Neuronal stem cell (in vitro differentiated cells): ENCODE results near the gene RECK.

Experiments
- DNase-seq: peaks from one replicate; pipeline ENCODE4 v3.0.0-alpha.2; 2013; ENCODE audit warnings: low spot score
- H2AFZ ChIP-seq: one replicate; pipeline ENCODE4 v1.6.1; 2013; ENCODE audit warnings: mild to moderate bottlenecking, low read length, inconsistent platforms
- H2AK5ac ChIP-seq: 2 replicates; pipeline ENCODE4 v1.6.1; 2013; ENCODE audit warnings: low read depth, mild to moderate bottlenecking, inconsistent platforms, low read length, moderate library complexity, mixed read lengths
- H2BK120ac ChIP-seq: 2 replicates; pipeline ENCODE4 v1.6.1; 2013; ENCODE audit warnings: low read depth, mild to moderate bottlenecking, inconsistent platforms, low read length, moderate library complexity, mixed read lengths
- H2BK12ac ChIP-seq: one replicate; pipeline ENCODE4 v1.6.1; 2013; ENCODE audit warnings: low read length, inconsistent platforms
- H2BK15ac ChIP-seq: 2 replicates; pipeline ENCODE4 v1.6.1; 2013; ENCODE audit warnings: mild to moderate bottlenecking, low read length, inconsistent platforms, mixed read lengths
- H2BK5ac ChIP-seq: one replicate; pipeline ENCODE4 v1.6.1; 2013; ENCODE audit warnings: inconsistent platforms, mild to moderate bottlenecking, low read length, moderate library complexity
- H3K14ac ChIP-seq: one replicate; pipeline ENCODE4 v1.6.1; 2013; ENCODE audit warnings: low read length, inconsistent platforms
- H3K18ac ChIP-seq: 2 replicates; pipeline ENCODE4 v1.6.1; 2013; ENCODE audit warnings: low read length, inconsistent platforms
- H3K23ac ChIP-seq: 2 replicates; pipeline ENCODE4 v1.6.1; 2013; ENCODE audit warnings: low read depth, mild to moderate bottlenecking, mixed read lengths, low read length, inconsistent platforms; ENCODE audit not compliant: poor library complexity
- H3K27ac ChIP-seq: replicated peaks from 3 replicates; pipeline ENCODE4 v1.5.1; 2013; ENCODE audit warnings: low read length, inconsistent platforms
- H3K27me3 ChIP-seq, 3 experiments: 2 replicates each; pipeline ENCODE4 v1.6.1; 2013; ENCODE audit warnings: low read length in 3 of 3, mild to moderate bottlenecking in 2 of 3, inconsistent platforms in 1 of 3, low read depth in 1 of 3, mixed read lengths in 1 of 3, moderate library complexity in 1 of 3; ENCODE audit not compliant: control insufficient read depth in 3 of 3, insufficient read depth in 3 of 3
- H3K36me3 ChIP-seq, 2 donors: replicated peaks in 1 of 2; 2 replicates each; pipeline ENCODE4 v1.6.1; 2013; ENCODE audit warnings: low read length in 2 of 2; ENCODE audit not compliant: control insufficient read depth in 2 of 2, insufficient read depth in 2 of 2
- H3K4ac ChIP-seq: 2 replicates; pipeline ENCODE4 v1.6.1; 2013; ENCODE audit warnings: inconsistent platforms, mild to moderate bottlenecking, low read length, moderate library complexity
- H3K4me1 ChIP-seq, 2 donors: 1 replicate in 1 of 2; 2 replicates in 1 of 2; pipeline ENCODE4 v1.6.1; 2013; ENCODE audit warnings: low read length in 2 of 2, low read depth in 1 of 2; ENCODE audit not compliant: control insufficient read depth in 2 of 2, insufficient read depth in 1 of 2
- H3K4me2 ChIP-seq: one replicate; pipeline ENCODE4 v1.6.1; 2013; ENCODE audit warnings: mild to moderate bottlenecking, low read length, inconsistent platforms; ENCODE audit not compliant: insufficient read depth, poor library complexity, severe bottlenecking
- H3K4me3 ChIP-seq, 2 donors: 2 replicates each; pipeline ENCODE4 v1.5.1; 2013; ENCODE audit warnings: low read length in 2 of 2, mild to moderate bottlenecking in 2 of 2, inconsistent platforms in 1 of 2, moderate library complexity in 1 of 2
- H3K79me1 ChIP-seq: one replicate; pipeline ENCODE4 v1.6.1; 2013; ENCODE audit warnings: low read depth, mild to moderate bottlenecking, inconsistent platforms, low read length, moderate library complexity
- H3K9ac ChIP-seq: one replicate; pipeline ENCODE4 v1.6.1; 2013; ENCODE audit warnings: mild to moderate bottlenecking, low read depth, low read length, inconsistent platforms; ENCODE audit not compliant: poor library complexity
- H3K9me3 ChIP-seq, 2 donors: replicated peaks in 1 of 2; 2 replicates each; pipeline versions ENCODE3 to v1.6.1; 2013; ENCODE audit warnings: low read length in 2 of 2, mild to moderate bottlenecking in 2 of 2, inconsistent platforms in 1 of 2, low read depth in 1 of 2, mixed read lengths in 1 of 2, moderate library complexity in 1 of 2; ENCODE audit not compliant: control insufficient read depth in 2 of 2, insufficient read depth in 1 of 2
- H4K8ac ChIP-seq: one replicate; pipeline ENCODE4 v1.6.1; 2013; ENCODE audit warnings: low read depth, mild to moderate bottlenecking, inconsistent platforms, low read length, moderate library complexity
- H4K91ac ChIP-seq: one replicate; pipeline ENCODE4 v1.6.1; 2013; ENCODE audit warnings: low read length, low read depth, mild to moderate bottlenecking, inconsistent platforms; ENCODE audit not compliant: poor library complexity
- WGBS, 2 donors: extraction: QIAGEN DNeasy Blood & Tissue Kit; methylation state at CpG; one replicate each; pipeline ENCODE4 v1.1.7; 2013; ENCODE audit warnings: missing lambda C conversion rate in 2 of 2, mixed read lengths in 1 of 2; ENCODE audit not compliant: insufficient read length in 2 of 2, insufficient replicate concordance in 1 of 2; ENCODE audit errors: extremely low coverage in 2 of 2; 5-methylcytosine and 5-hydroxymethylcytosine counted together

The RECK gene

DNA sequence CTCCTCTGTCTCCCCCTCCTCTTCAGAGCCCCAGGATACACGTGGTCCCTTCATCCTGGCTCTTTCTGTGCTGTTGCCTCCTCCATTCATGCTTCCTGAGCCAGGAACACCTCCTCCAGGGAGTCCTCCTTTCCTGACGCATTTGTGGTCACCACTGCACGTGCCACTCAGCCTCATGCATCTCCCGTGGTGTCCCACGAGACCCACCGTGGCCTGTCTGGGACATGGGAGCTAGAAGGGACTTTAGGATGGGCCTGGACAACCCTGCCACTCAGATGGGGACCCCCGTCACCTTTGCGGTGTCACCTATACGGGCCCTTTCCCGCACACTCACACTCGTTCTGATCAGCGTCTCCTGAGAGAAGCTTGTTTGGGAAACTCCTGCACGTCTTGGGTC, 106.5 kb downstream of the RECK start:
- WGBS, 2 donors, result no CpG with 5 or more reads among the region's 13 CpGs
- Histone ChIP-seq H3K27me3 (no peaks in the 10 kb centered on the region), H2BK15ac (no peak overlapping the region), H3K36me3 (peaks cover 10 to 12% of the 10 kb centered on the region in 2 donors), H3K4me3 (no peak overlapping the region), H3K14ac (no peak overlapping the region), H3K4me2 (no peak overlapping the region), H3K4ac (no peak overlapping the region), H2BK120ac (no peak overlapping the region), H2AK5ac (no peak overlapping the region), H4K91ac (no peak overlapping the region), H4K8ac (no peak overlapping the region), H3K23ac (no peak overlapping the region), H3K9me3 (peaks cover 6 to 8% of the 10 kb centered on the region in 2 donors), H2AFZ (no peak overlapping the region), H3K27ac (no peak overlapping the region), H3K9ac (no peak overlapping the region), H3K79me1 (no peaks in the 10 kb centered on the region), H2BK5ac (no peak overlapping the region), H3K4me1 (peaks cover 0 to 2% of the 10 kb centered on the region in 2 donors), H3K18ac (peak overlapping the region; percentile 29), H2BK12ac (no peak overlapping the region)
- DNase-seq, result no peak

DNA sequence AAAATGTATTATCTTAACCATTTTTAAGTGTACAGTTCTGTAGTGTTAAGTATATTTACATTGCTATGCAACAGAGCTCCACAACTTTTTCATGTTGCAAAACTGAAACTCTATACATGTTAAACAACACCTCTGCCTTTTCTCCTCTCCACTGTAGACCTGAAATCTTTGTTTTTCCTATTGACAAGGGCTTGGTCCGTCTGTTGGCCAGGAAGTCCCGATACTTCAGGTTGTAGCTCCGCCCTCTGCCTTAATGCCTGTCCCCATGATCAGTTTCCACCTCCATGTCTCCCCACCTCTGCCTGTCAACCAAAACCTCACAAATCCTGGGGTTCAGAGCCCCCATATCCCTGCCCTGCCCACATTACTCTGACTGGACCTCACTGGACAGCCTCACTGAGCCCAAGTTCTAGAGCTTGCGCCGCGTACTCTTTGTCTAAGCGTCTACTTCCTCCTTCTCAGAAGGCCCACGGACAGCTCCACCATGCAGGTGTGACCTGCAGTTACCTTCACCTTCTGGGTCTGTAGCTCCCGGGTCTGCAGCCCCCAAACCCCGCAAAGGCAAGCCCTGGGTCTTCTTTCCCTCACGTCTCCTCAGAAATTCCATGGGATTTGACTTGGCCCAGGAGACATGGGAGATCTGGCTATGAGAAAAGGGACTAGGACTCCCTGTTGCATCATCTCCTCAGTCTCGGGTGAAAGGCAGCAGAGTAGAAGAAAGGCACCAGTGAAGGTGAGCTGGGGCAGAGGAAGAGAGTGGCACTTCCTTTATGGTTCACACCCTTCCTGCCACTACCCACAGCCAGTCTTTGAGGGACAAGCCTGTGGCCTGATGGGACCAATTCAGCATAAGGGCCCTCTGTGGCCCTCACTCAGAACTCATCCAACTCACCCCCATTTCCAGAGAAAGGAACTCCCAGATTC, 107.9 kb downstream of the RECK start:
- H3K9ac ChIP-seq, result no peak overlapping the region
- peak overlapping the region; percentile 49 for H3K18ac ChIP-seq
- peak overlapping the region; percentile 26 for H3K14ac ChIP-seq
- H3K79me1 ChIP-seq, result no peaks in the 10 kb centered on the region
- no peak overlapping the region for H4K8ac ChIP-seq
- no peak overlapping the region for H4K91ac ChIP-seq
- no peak for DNase-seq
- no peak overlapping the region for H3K4ac ChIP-seq
- H3K4me1 ChIP-seq, result peaks cover 0 to 2% of the 10 kb centered on the region in 2 donors
- H2BK5ac ChIP-seq, result no peak overlapping the region
- H2BK12ac ChIP-seq, result no peak overlapping the region
- H3K4me3 ChIP-seq, result no peak overlapping the region
- no peak overlapping the region for H2AK5ac ChIP-seq
- no peak overlapping the region for H3K4me2 ChIP-seq
- H2AFZ ChIP-seq, result no peak overlapping the region
- no peak overlapping the region for H3K23ac ChIP-seq
- no peak overlapping the region for H2BK15ac ChIP-seq
- no peaks in the 10 kb centered on the region for H3K27me3 ChIP-seq
- no CpG with 5 or more reads among the region's 12 CpGs for WGBS, 2 donors
- H3K36me3 ChIP-seq, result peaks cover 12% of the 10 kb centered on the region in 2 donors
- no peak overlapping the region for H2BK120ac ChIP-seq
- H3K9me3 ChIP-seq, result peaks cover 6 to 8% of the 10 kb centered on the region in 2 donors
- no peak overlapping the region for H3K27ac ChIP-seq

DNA sequence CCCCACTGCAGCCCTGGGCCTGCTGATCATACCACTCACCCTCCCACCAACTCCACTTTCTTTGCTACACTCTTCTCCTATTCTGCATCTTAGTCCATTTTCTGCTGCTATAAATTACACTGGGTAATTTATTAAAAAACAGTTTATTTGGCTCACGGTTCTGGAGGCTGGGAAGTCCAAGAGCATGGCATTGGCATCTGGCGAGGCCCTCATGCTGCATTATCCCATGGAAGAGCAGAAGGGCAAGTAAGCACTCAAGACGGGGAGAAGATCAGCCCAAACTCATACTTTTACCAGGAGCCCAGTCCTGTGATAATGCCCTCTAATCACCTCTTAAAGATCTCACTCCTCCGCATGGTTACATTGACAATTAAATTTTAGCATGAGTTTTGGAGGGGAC, 109.3 kb downstream of the RECK start:
- Histone ChIP-seq H3K9ac (no peak overlapping the region), H3K9me3 (peaks cover 6 to 8% of the 10 kb centered on the region in 2 donors), H3K14ac (no peak overlapping the region), H3K79me1 (no peaks in the 10 kb centered on the region), H2BK120ac (no peak overlapping the region), H2AK5ac (no peak overlapping the region), H2BK15ac (no peak overlapping the region), H2BK12ac (no peak overlapping the region), H3K27ac (no peak overlapping the region), H2BK5ac (no peak overlapping the region), H4K91ac (no peak overlapping the region), H3K4ac (no peak overlapping the region), H3K23ac (no peak overlapping the region), H3K4me3 (no peak overlapping the region), H3K4me1 (peaks cover 0 to 2% of the 10 kb centered on the region in 2 donors), H3K27me3 (no peaks in the 10 kb centered on the region), H3K18ac (no peak overlapping the region), H3K4me2 (no peak overlapping the region), H3K36me3 (peaks cover 12 to 14% of the 10 kb centered on the region in 2 donors), H4K8ac (no peak overlapping the region), H2AFZ (no peak overlapping the region)
- DNase-seq, result no peak
- WGBS, 2 donors, result no CpG with 5 or more reads among the region's 4 CpGs

DNA sequence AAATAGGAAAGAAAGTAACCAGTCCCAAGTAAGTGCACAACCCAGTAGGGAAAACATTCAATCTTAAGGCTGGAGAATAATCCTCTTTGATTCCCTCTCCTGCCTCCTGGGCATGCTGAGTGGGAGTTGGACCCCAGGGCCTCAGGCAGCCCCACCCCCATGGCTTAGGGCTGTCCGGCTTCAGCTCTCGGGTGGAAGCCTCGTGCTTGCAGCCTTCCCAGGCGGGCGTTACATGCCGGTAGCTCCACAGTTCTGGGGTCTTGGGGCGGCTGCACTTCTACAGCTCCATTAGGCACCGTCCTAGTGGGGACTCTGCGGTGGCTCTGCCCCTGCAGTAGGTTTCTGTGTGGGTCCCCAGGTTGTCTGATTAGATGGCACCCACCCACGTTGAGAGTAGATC, 109.9 kb downstream of the RECK start:
- Histone ChIP-seq H4K8ac (no peak overlapping the region), H3K9ac (no peak overlapping the region), H3K14ac (no peak overlapping the region), H3K9me3 (peaks cover 6 to 8% of the 10 kb centered on the region in 2 donors), H3K4ac (no peak overlapping the region), H3K27ac (no peak overlapping the region), H3K4me3 (no peak overlapping the region), H2AK5ac (no peak overlapping the region), H2BK120ac (no peak overlapping the region), H4K91ac (no peak overlapping the region), H2BK5ac (no peak overlapping the region), H2BK12ac (no peak overlapping the region), H3K36me3 (peaks cover 12 to 14% of the 10 kb centered on the region in 2 donors), H2BK15ac (no peak overlapping the region), H3K4me1 (peaks cover 0 to 2% of the 10 kb centered on the region in 2 donors), H3K4me2 (no peak overlapping the region), H3K18ac (peak overlapping the region; percentile 49), H3K79me1 (no peaks in the 10 kb centered on the region), H3K27me3 (no peaks in the 10 kb centered on the region), H2AFZ (no peak overlapping the region), H3K23ac (no peak overlapping the region)
- no CpG with 5 or more reads among the region's 10 CpGs for WGBS, 2 donors
- DNase-seq, result no peak
